C1 segment of cervical spinal cord (tissue), 14 donors: ENCODE measurements around the gene HLA-C.
A peak's percentile ranks its signal among the peaks of the same experiment; 100 is the strongest.
"Not testable (repeated sequence)": the region's sequence is repeated elsewhere in the genome, so short reads cannot be mapped to it uniquely, and the experiment has no call there.

Source experiments
- DNase-seq, 14 donors: peaks; one replicate each; lab custom pipeline; 2025; lab: John Stamatoyannopoulos, UW

Gene HLA-C

DNA sequence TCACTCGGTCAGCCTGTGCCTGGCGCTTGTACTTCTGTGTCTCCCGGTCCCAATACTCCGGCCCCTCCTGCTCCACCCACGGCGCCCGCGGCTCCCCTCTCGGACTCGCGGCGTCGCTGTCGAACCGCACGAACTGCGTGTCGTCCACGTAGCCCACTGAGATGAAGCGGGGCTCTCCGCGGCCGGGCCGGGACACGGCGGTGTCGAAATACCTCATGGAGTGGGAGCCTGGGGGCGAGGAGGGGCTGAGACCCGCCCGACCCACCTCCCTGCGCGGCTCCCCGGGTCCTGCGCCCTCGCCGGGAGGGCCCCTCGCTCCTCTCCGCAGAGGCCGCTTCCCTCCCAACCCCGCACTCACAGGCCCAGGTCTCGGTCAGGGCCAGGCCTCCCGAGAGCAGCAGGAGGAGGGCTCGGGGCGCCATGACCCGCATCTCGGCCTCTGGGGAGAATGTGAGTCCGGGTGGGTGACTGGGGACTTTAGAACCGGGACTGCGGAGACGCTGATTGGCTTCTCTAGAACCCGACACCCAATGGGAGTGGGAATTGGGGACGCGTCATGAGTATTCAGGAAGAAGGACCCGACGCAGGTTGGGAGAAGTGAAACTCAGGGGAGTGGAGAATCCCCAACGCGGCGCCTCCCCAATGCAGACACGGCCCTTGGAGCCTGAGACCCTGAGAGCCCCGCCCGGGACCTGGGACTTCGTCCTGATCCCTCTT, at the start of gene HLA-C:
TSS of gene HLA-C (minus strand) at position 452 of the 717 bp plus-strand sequence. CDS start at position 431, 21 bp downstream.
- peak; percentile 36 to 88 (median 78) for DNase-seq

DNA sequence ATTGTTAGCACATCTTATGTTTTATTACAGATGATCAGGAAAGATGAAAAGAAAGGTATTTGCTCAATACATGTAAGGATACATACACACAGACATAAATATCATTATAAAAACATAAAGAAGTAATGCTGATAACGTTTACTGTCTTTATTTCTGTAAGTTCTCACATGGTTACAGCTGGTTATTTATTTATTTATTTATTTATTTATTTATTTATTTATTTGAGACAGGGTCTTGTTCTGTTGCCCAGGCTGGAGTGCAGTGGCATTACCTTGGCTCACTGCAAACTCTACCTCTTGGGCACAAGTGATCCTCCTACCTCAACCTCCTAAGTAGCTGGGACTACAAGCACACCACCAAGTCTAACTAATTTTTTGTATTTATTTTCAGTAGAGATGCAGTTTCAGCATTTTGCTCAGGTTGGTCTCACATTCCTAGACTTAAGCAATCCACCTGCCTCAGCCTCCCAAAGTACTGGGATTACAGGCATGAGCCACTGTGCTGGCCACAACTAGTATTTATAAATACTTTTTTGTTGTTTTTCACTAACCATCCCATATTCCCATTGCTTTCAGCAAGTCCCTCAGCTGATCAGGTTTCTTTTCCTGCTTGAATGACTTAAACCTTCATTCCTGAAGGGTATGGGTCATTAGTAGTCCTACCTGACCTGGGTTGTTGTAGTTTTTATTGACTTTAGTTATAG, 49.3 kb upstream of the HLA-C start:
- no peak for DNase-seq

DNA sequence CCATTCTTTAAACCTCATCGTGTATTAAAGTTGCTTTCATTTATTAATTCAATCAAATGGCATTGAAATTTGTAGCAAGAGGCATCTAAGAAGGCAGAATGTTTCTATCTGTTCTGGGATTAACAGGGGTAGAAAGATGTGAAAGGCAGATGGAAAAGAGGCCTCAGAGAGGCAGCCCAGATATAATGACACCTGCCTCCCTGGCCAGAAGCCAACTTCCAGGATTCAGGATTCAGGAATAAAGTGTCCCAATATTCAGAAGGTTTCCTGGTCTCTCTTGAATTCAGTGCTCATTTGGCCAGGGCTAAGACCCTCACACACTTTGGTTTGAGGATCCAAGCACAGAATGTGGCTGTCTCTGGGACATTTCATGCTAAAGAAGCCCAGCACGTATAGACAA, 45.1 kb upstream of the HLA-C start:
- DNase-seq: no peak

DNA sequence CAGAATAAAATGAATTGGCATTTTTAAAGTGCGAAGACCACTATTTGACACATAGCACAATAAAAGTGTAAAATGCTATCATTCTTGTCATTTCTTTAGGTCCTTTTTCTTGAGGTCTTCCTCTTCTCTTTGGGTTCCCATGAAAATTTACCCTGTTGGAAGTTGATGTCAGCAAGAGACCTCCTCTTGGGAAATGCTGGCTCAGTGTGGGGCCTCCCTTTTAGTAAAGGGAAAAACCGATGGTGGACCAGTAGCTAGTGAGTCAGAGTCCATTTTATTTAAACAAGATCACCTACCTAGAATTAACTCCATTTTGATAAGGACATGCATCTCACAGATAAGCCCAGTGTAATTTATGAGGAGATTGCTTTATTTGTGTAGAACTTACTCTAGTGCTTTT, 37.7 kb upstream of the HLA-C start:
- no peak for DNase-seq

DNA sequence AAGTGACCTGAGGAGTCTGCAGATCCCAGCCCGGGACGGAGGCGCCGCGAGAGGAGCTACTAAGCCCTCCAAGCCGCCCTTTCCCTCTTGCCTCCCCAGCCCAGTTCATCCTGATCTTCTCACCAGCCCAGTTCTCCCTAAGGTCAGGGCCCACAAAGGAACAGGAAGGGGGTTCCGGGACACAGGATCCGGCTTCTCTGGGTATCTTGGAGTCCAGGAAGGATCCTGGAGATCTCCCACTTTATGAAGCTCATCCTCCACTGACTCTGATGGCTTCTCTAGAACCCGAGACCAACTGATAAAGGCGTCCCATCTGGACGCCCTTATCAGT, 36.9 kb upstream of the HLA-C start:
- DNase-seq: no peak

DNA sequence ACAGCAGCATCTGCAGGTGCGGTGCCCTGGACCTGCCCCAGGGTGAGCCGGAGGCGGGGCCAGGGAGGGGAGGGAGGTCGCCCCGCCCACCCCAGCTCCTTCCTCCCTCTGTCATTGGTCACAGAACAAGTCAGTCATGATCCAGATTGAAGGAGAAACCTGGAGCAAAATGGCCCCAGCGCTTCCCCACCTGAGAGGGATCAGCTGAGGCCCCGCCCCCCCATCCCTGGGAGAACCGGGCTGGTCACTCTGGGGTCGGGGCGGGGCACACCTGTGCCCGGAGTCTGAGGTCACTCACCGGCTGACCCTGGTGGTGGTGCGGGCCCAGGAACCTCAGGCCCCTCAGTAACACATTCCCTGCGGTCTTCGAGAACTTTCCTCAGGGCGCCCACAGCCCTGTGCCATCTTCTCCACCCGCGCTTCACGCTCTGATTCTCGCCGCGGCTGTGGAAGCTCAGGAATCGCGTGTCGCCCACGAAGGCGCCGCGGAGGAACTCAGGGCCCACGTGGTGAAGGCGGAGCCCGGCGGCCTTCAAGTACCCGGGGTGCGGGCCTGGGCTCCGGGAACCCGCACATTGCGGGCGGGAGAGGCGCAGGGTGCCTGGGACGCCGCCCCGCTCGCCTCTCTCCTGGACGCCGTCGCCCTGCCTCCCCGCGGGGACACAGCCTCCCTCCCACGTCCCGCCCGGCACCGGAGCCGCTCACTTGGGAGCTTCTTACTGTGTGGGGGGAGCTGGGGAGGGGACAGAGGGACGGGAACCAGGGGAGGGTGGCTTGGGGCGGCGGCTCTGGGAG, 36.4 kb upstream of the HLA-C start:
- DNase-seq: peak in 1 of 14 donors; percentile 12

DNA sequence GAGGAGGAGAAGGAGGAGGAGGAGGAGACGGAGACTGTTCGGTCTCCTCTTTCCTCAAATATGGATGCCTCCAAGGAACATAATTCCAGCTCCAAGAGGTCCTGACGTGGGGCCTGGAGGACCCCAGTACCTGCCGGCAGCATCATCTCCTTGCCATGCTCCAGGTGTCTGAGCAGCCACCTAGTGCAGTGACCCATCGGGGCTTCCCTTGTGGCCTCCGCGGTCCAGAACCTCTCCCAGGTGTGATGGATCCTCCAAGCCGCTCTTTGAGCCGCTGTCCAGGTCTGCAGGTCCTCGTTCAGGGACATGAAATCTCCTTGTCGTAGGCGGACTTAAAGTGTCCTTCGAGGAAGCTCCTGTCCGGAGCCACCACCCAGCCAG, 35.8 kb upstream of the HLA-C start:
- no peak for DNase-seq

DNA sequence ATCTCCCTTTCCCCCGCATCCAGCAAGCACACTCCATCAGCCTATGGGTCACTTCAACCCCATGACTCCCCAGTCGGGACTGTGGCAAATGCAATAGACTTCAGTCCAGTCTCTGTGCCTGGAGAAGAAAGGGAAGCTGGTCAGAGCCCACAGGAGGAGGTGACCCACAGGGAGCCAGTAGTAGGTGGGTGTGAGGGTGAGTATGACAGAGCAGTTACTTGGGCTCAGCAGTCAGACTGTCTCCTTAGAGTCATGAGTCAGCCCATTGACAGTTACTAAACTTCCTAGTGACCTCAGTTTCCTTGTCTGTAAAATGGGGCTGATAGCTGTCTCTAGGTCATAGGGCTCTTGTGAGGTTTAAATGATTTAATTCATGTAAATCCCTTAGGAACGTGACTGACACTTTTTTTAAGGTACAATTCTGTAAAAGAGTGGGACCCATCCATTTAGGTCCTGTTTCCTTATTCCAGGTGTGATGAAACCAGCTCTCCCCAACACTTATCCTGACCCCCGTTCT, 33.9 kb upstream of the HLA-C start:
- no peak for DNase-seq

DNA sequence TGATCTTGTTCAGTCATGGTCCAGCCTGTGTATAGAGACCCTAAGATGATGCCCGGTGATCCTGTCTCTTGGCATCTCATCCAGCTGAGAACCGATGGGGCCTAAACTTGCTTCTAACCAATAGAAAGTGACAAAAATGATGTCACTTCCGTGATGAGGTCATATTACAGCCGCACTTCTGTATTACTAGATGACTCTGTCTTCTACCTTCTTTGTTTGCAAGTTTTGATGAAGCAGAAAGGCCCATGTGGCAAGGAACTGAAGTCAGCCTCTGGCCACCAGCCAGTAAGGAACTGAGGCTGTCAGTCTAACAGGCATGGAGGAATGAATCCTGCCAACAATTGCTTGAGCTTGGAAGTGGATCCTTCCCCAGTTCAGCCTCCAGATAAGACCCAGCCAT, 32.8 kb upstream of the HLA-C start:
- DNase-seq: no peak

DNA sequence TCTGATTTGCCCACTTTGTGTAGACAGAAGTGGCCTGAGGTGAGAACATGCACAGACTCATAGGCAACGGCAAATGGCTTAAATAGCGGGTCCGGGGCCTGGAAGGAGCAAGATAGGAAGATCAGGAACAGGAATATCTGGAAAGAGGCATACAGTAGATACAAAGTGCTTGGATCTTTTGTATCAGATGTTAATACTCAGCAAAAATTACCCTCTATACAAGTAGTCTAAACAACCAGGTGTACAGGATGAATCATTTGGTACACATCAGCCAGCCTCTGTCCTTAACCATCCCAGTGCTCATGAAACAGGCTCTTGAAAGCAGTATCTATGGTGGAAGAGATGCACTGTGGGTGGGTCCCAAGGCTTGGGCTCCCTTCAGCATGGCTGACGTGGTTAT, 28.9 kb upstream of the HLA-C start:
- DNase-seq: no peak

DNA sequence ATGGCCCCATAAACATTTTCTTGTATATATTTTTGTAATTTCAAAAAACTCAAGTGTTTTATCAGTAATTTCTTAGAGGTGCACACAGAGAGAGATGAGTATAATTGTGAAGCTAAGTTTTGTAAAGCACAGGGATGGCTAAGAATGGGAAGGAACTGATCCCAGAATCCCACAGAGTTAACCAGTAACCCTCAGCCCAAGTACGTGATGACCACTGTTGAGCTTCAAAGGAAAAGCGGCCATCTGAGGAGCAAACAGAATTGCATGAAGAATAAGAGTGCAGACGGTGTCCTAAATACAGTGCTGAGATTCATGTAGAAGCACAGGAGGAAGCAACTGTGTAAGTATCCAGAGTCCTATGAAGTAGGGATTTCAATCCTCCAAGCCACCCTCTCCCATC, 28.1 kb upstream of the HLA-C start:
- no peak for DNase-seq

DNA sequence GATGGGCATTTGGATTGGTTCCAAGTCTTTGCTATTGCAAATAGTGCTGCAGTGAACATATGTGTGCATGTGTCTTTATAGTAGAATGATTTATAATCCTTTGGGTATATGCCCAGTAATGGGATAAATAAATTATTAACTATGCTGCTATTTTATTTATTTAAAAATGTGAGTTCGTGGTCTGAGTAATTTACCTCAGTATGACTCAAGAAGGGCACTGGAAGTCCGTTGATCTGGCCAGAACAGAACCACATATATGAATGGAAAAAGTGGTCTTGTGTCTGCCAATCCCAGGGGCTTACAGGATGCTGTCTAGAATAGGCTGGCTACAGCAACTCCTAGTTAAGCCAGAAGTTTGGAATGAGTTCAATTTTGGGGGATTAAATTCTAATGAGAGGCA, 27.6 kb upstream of the HLA-C start:
- DNase-seq: no peak

DNA sequence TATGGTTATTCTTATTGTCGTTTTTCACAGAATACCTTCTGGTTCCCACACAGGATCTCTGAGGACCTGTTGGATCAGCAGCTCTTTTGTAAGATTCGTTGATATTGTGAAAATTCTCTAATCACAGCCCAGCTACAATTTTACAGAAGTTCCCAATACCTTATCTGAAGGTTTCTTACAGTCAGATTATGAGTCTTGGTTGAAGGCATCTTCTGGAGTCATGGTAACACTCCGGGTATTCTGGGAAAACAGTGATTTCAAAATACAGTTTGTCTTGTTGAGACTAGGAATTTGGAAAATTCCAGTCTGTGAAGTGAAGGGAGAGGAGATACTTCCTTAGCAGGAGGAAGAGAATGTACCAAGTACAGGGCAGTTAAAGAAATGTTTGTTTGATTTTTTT, 22.2 kb upstream of the HLA-C start:
- DNase-seq: no peak

DNA sequence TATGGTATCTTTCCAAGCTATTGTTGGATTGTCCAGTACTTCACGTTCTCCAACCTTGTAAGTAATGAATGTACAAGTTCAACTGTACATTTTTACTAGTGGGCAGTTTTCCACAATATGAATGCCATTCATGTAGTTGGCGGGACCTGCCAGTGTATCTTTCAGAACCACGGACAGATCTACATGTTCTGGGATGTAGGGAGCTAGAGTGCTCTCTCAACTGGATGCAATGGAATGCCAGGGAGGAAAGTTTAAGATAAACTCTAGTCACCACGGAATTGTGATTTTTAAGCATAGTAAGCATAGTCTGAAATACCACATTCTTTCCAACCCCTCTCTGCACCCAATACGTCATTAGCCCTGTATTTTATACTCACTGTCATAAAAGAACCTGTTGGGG, 21.5 kb upstream of the HLA-C start:
- no peak for DNase-seq

DNA sequence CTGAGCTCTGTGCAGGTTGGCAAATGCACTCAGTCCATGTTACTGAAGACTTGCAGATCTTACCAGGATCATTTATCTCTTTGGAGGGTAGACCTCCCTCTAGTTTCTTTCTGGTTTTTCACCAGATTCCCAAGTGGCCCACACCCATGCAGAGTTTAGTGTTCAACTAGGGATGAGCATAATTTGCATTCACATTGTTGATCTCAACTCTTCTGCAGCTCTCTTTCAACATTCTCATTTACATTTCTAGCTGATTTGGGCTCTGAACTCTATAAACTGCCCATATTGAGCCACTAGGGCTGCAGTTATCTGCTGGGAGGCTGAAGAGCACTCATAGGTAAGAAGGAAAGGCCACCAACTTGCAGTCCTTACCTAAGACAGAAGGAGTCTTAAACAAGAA, 17.9 kb upstream of the HLA-C start:
- no peak for DNase-seq

DNA sequence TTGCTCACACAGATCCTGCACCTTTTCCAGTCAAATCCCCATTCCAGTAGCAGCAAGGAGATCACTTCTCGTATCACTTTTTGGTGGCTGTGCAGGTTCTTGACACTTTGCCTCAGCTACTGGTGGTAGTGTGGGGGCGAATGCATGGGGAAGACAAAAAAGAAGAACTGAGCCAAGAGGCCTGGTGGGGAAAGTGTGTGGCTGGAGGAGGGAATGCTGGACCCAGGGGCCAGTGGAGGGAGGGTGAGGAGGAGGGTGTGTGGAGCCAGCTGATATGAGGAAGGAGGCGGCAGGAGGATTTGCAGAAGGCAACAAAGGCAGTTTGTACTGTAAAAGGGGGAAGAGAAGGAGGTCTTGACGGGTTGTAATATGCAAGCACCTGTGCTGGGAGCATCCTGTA, 15.7 kb upstream of the HLA-C start:
- DNase-seq: no peak

DNA sequence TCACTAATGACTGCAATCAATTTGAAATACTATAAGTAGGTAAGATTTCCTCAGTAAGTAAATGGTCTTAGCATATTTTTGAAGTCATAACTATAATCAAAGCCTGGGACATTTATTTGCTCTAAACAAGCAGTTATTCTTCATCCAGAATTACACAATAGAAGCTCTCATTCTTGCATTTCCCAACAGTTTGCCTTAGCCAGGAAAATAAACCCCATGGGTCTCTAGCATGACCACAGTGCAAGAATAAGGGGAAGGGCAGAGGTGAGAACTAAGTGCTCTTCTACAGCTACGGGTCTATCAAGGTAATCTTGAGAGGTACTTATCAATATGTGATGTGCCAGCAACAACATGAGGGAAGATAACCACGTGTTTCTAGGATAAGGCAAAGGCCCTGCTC, 14.1 kb upstream of the HLA-C start:
- DNase-seq: no peak

DNA sequence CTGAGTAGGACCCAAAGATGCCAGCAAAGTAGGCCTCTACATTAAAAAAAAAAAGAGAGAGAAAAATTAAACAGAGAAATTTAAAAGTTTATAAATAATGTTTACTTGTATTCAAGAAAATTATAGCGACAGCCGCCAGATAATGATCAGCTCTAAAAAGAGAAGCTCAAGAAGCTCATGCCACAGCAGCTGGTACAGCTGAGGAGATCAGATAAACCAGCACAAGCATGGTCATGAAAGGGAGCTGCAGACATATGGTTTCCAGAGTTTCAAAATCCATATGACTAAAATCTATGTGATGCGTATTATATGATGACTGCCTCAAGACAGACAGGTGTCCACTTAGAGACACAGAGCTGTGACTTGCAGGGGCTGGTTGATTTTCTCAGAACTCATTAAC, 13.6 kb upstream of the HLA-C start:
- no peak for DNase-seq

DNA sequence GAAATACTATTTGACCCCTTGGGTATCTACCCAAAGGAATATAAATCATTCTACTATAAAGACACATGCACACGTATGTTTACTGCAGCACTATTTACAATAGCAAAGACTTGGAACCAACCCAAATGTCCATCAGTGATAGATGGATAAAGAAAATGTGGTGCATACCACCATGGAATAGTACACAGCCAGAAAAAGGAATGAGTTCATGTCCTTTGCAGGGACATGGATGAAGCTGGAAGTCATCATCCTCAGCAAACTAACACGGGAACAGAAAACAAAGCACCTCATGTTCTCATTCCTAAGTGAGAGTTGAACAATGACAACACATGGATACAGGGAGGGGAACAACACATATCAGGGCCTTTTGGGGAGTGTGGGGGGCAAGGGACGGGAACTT, 7.8 kb upstream of the HLA-C start:
- not testable (repeated sequence) for DNase-seq

DNA sequence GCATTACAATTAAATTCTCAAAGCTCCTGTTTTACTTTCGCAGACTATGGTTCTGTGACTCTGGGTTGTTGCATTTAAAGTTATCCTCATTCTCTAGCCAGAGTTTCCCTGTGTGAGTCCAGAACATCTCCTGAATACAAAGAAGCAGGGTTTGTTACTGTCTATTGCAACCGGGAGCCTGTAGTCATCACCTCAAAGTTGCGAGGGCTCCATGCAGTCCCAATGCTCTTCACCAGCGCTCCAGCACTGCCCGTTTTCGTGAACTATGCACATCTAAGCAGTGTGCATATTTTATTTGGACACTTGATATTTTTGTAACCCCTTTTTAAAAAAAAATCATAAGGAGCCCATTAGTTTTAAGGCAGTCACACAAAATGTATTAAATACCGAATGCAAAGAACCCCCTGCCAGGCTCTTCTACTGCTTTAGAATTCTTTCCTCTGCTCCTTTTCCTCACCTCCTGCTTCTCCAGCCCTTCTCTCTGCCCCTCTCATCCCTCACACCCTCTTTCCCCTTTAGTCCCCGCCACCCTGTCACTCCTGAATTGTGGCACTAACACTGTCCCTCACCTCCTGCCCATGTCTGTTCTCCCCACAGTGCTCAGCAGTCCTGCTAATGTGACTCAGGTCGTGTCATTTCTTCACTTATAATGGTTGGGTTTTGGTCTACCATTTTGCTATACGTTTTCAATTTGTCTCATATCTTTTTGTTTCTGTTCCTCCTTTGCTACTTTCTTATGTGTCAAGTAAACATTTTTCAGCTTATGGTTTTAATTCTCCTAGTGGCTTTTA, 1.1 kb upstream of the HLA-C start:
- peak in 1 of 14 donors; percentile 14 for DNase-seq

DNA sequence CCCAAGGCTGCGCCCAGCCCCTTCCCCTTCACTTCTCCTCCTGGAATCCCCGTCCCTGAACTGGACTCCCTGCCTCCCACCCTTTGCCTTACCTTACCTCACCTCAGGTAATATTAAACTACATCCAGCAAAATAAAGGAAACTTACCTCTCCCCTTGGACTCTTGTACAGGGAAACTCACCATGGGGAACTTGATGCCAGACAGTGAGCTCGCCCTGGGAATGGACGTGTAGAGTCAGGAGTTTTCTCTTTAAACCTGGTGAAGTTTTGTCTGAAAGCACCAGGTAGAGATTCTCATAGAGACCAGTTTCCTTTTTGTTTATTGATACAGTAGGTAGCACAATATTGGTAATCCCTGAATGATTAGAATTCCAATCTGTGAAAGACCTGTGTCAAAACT, 544 bp upstream of the HLA-C start:
- no peak for DNase-seq
